ENCODE measurements around the gene IL17RB. TPM values are rescaled to one million over a fixed set of nuclear protein-coding genes. Genes with fewer than 3 reads are reported as not detected.

IL17RB gene
- total and polyA plus RNA-seq, 2 of the 8 experiments (the other 6 are each of a cell fraction or from before 2014, with no cell fraction given), result 7.0 to 24.6 TPM

- no peaks in the 10 kb centered on the region for H3K79me1 ChIP-seq (ENCODE audit: low read depth, low read length)
- no peak overlapping the region for H2AFZ ChIP-seq (ENCODE audit: low read length)
- H3K36me3 ChIP-seq (ENCODE audit: control insufficient read depth in 2 of 4, insufficient read depth in 4 of 4, low read length in 3 of 4), result no peaks in the 10 kb centered on the region
- ChIA-PET POLR2A (ENCODE audit: partially characterized antibody) (interaction anchor here (0.7 kb wide), 1 partner anchor 42 kb away, joined by 3 read pairs; no protein-coding TSS in a partner anchor), CTCF (ENCODE audit: partially characterized antibody) (interaction anchor here (0.6 to 1.1 kb wide), 3 partner anchors 62 to 85 kb away, joined by 3 read pairs; no protein-coding TSS in a partner anchor)
- no peaks in the 10 kb centered on the region for H3K9me3 ChIP-seq (ENCODE audit: insufficient read depth in 2 of 2, low read depth in 1 of 2, low read length in 1 of 2)
- H2BK120ac ChIP-seq (replicated peaks; ENCODE audit: low read depth, low read length), result no peak overlapping the region
- H4K91ac ChIP-seq (replicated peaks; ENCODE audit: insufficient read length, low read length), result no peak overlapping the region
- H3K23ac ChIP-seq (ENCODE audit: insufficient read length), result no peak overlapping the region
- peak overlapping the region; percentile 60 for H2AK5ac ChIP-seq (ENCODE audit: low read depth, low read length)
- no peak overlapping the region for H3K56ac ChIP-seq (replicated peaks; ENCODE audit: insufficient read length, low read depth, low read length)
- H3K4me3 ChIP-seq (ENCODE audit: extremely low read depth in 1 of 4, insufficient read depth in 2 of 4, low read depth in 3 of 4, low read length in 4 of 4), result no peak overlapping the region
- peaks cover 6% of the 10 kb centered on the region; the same call in 1 of the 2 replicates for H3K23me2 ChIP-seq (ENCODE audit: low read depth, low read length)
- H3K9ac ChIP-seq (replicated peaks in 1 of 4; ENCODE audit: extremely low read depth in 1 of 4, low read depth in 3 of 4, low read length in 3 of 4), result no peak overlapping the region
- no peak overlapping the region for H4K5ac ChIP-seq (ENCODE audit: insufficient read length, low read depth, low read length)
- no peak overlapping the region for H3K18ac ChIP-seq (ENCODE audit: extremely low read depth, low read length)
- FAIRE-seq, result no peak
- 57 to 97% methylated on average over 1 to 3 of the region's 4 CpGs for WGBS, 2 experiments (ENCODE audit: extremely low coverage in 1 of 2, insufficient coverage in 1 of 2, insufficient read length in 1 of 2, insufficient replicate concordance in 2 of 2, low coverage in 1 of 2, low lambda C conversion rate in 2 of 2, missing lambda C conversion rate in 1 of 2)
- H2BK20ac ChIP-seq (ENCODE audit: low read length), result no peak overlapping the region; the same call in 1 of the 2 replicates
- no peak overlapping the region for H3K4me2 ChIP-seq (ENCODE audit: insufficient read depth in 1 of 2, low read depth in 2 of 2, low read length in 2 of 2)
- peak overlapping the region; percentile 35 for H2BK12ac ChIP-seq (ENCODE audit: low read depth, low read length)
- H3K14ac ChIP-seq (ENCODE audit: insufficient read length), result no peak overlapping the region
- no peak overlapping the region for H2BK15ac ChIP-seq (ENCODE audit: low read length)
- H3K27ac ChIP-seq (ENCODE audit: low read depth, low read length), result no peak overlapping the region
- H3K27me3 ChIP-seq (replicated peaks in 1 of 4; ENCODE audit: control insufficient read depth in 3 of 4, extremely low read depth in 1 of 4, insufficient read depth in 3 of 4, low read length in 3 of 4), result no peaks in the 10 kb centered on the region; a peak in 1 of 7 replicates
- H4K8ac ChIP-seq (ENCODE audit: extremely low read depth, insufficient read depth, low read length), result no peak overlapping the region
- H3K4me1 ChIP-seq (replicated peaks in 1 of 4; ENCODE audit: control insufficient read depth in 3 of 4, insufficient read depth in 4 of 4, low read length in 3 of 4), result peaks cover 0 to 7% (median 0%) of the 10 kb centered on the region in 4 experiments; a peak in 3 of 7 replicates
- DNase-seq (ENCODE audit: low read depth in 1 of 2, low spot score in 2 of 2), result no peak
- H2BK5ac ChIP-seq (ENCODE audit: low read depth, low read length), result no peak overlapping the region
- H4K20me1 ChIP-seq (replicated peaks in 1 of 2; ENCODE audit: control insufficient read depth in 1 of 2, insufficient read depth in 2 of 2, low read length in 2 of 2), result peaks cover 0 to 2% of the 10 kb centered on the region in 2 experiments
- no peak for TF ChIP-seq KDM1A (IDR thresholded peaks at IDR 0.05; ENCODE audit: borderline replicate concordance, low read length)
- no peak overlapping the region for H3K4ac ChIP-seq (replicated peaks; ENCODE audit: insufficient read length, low read depth, low read length)
- H3K79me2 ChIP-seq (ENCODE audit: control insufficient read depth in 1 of 2, insufficient read depth in 2 of 2, low read length in 2 of 2), result no peaks in the 10 kb centered on the region
Measured at GRCh38 chr3:53805463-53806159, 40.8 kb upstream of the IL17RB start.
